ENCODE results near the gene EIF3B. TPM values are rescaled to one million over a fixed set of nuclear protein-coding genes. Genes with fewer than 3 reads are reported as not detected.
A peak's percentile ranks its signal among the peaks of the same experiment; 100 is the strongest.

Gene EIF3B
- total and polyA plus RNA-seq, 12 donors: 48.6 to 102 (median 68.2) TPM

DNA sequence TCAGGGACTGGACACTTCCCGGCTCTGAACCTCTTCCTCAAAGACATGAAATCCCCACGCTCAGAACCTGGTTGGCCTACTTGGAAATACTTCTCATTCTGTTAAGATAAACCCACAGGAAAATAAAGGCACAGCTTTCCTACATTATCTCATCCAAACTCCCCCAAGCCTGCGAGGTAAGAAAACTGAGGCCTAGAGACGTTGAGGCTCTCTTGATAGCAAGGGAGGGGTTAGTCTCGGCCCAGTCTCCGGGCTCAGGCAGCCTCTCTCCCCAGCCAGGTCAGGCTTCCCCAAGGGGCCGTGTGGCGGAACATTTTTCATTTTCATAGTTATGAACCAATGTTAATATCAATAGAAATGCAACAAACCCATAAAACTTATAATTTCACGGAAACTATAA, 4.6 kb upstream of the EIF3B start:
- no peaks in the 10 kb centered on the region for H3K36me3 ChIP-seq
- no peak overlapping the region for H3K27ac ChIP-seq
- ATAC-seq (no peak), DNase-seq (no peak)
- H3K4me3 ChIP-seq: no peak overlapping the region
- intact Hi-C loops (cut with DNase I): loop anchor here in 5 of 10 donors (5.0 to 10.0 kb wide), 6 partner anchors 52 to 778 kb away; partner anchors contain the start of genes PSMG3 (in 2 of the 5), CHST12 (in 1 of the 5) and MAD1L1 (in 1 of the 5)
- peaks cover 0 to 16% (median 7%) of the 10 kb centered on the region in 9 donors for H3K4me1 ChIP-seq
- no peaks in the 10 kb centered on the region for H3K27me3 ChIP-seq
- 85 to 89% methylated on average over 9 of the region's 9 CpGs for WGBS, 2 donors
- TF ChIP-seq, protein P1, sequence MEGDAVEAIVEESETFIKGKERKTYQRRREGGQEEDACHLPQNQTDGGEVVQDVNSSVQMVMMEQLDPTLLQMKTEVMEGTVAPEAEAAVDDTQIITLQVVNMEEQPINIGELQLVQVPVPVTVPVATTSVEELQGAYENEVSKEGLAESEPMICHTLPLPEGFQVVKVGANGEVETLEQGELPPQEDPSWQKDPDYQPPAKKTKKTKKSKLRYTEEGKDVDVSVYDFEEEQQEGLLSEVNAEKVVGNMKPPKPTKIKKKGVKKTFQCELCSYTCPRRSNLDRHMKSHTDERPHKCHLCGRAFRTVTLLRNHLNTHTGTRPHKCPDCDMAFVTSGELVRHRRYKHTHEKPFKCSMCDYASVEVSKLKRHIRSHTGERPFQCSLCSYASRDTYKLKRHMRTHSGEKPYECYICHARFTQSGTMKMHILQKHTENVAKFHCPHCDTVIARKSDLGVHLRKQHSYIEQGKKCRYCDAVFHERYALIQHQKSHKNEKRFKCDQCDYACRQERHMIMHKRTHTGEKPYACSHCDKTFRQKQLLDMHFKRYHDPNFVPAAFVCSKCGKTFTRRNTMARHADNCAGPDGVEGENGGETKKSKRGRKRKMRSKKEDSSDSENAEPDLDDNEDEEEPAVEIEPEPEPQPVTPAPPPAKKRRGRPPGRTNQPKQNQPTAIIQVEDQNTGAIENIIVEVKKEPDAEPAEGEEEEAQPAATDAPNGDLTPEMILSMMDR (IDR thresholded peaks at IDR 0.05): no peak
- H3K9me3 ChIP-seq: no peaks in the 10 kb centered on the region

DNA sequence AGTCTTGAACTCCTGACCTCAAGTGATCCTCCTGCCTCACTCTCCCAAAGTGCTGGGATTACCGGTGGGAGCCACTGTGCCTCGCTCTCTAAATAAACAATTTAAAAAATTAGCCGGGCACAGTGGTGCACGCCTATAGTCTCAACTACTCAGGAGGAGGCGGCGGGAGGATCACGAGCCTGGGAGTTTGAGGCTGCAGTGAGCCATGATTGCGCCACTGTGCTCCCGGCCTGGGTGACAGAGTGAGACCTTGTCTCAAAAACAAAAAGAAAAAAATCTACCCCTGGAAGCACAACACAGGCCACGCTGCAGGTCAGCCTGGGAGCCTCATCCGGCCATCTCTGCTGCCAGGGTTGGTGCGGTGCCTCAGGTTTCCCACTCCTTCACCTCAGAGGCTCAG, 3.8 kb upstream of the EIF3B start:
- H3K36me3 ChIP-seq: no peaks in the 10 kb centered on the region
- H3K4me3 ChIP-seq: no peak overlapping the region
- no peaks in the 10 kb centered on the region for H3K27me3 ChIP-seq
- ATAC-seq (no peak), DNase-seq (no peak)
- no peak overlapping the region for H3K27ac ChIP-seq
- TF ChIP-seq, protein P1 (IDR thresholded peaks at IDR 0.05): no peak
- peaks cover 0 to 23% (median 13%) of the 10 kb centered on the region in 9 donors for H3K4me1 ChIP-seq
- no peaks in the 10 kb centered on the region for H3K9me3 ChIP-seq
- intact Hi-C loops (cut with DNase I): loop anchor here in 5 of 10 donors (5.0 to 10.0 kb wide), 6 partner anchors 51 to 779 kb away; partner anchors contain the start of genes PSMG3 (in 2 of the 5), CHST12 (in 1 of the 5) and MAD1L1 (in 1 of the 5)
- 96% methylated on average over 12 of the region's 12 CpGs for WGBS, 2 donors

DNA sequence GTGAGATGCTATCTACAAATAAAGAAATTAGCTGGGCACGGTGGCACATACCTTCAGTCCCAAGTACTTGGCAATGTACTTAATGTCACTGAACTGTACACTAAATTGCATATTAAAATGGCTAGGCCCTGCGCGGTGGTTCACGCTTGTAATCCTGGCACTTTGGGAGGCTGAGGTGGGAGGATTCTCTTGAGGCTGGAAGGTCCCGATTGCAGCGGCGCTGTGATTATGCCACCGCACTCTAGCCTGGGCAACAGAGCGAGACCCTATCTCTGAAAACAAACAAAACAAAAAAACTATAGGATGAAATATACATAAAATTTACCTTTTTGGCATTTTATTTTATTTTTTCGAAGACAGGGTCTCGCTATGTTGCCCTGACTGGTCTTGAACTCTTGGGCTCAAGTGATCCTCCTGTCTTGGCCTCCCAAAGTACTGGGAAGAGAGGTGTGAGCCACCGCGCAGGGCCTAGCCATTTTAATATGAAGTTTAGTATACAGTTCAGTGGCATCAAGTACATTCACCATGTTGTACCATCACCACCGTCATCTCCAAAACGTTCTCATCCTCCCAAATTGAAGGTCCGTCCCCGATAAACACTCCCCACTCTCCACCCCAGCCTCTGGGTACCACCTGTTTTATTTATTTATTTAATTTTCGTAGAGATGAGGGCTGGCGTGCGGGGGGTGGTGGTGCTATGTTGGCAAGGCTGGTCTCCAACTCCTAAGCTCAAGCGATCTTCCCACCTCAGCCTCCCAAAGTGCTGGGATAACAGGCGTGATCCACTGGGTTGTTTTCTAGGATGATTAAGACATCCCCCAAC, 1.3 kb upstream of the EIF3B start:
- Histone ChIP-seq H3K4me1 (peaks cover 6 to 41% (median 34%) of the 10 kb centered on the region in 9 donors), H3K9me3 (no peaks in the 10 kb centered on the region), H3K27me3 (no peaks in the 10 kb centered on the region), H3K36me3 (peaks cover 0 to 18% (median 0%) of the 10 kb centered on the region in 9 donors), H3K27ac (peak overlapping the region in 9 of 10 donors; percentile 97 to 100 (median 99)), H3K4me3 (peak overlapping the region; percentile 88 to 100 (median 98))
- DNase-seq (no peak), ATAC-seq (peak in 1 of 8 donors; percentile 1)
- 53 to 58% methylated on average over 22 of the region's 22 CpGs for WGBS, 2 donors
- intact Hi-C loops (cut with DNase I): loop anchor here in 5 of 10 donors (5.0 to 10.0 kb wide), 6 partner anchors 49 to 781 kb away; partner anchors contain the start of genes PSMG3 (in 2 of the 5), CHST12 (in 1 of the 5) and MAD1L1 (in 1 of the 5)
- TF ChIP-seq, protein P1 (IDR thresholded peaks at IDR 0.05): no peak

DNA sequence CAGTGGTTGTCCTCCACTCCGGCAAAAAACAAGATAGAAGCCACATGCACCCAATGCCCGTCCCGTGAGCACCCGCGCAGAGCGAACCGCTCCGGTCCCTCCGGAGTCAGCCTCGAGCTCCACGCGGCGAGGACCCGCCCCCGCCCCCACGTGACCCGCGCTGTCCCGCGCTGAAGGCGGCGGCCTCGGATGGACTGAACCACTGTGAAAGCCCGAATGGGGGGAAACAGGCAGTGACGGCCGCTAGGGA, 766 bp upstream of the EIF3B start:
- Histone ChIP-seq H3K27ac (peak overlapping the region; percentile 97 to 100 (median 99)), H3K4me3 (peak overlapping the region; percentile 88 to 100 (median 98)), H3K9me3 (no peaks in the 10 kb centered on the region), H3K36me3 (peaks cover 0 to 24% (median 4%) of the 10 kb centered on the region in 9 donors), H3K4me1 (peaks cover 6 to 46% (median 40%) of the 10 kb centered on the region in 9 donors), H3K27me3 (no peaks in the 10 kb centered on the region)
- ATAC-seq (peak; percentile 89 to 96 (median 93)), DNase-seq (peak; percentile 89 to 90)
- TF ChIP-seq, protein P1 (IDR thresholded peaks at IDR 0.05): no peak
- 0% methylated on average over 26 of the region's 26 CpGs for WGBS, 2 donors
- intact Hi-C loops (cut with DNase I): loop anchor here in 5 of 10 donors (5.0 to 10.0 kb wide), 6 partner anchors 48 to 782 kb away; partner anchors contain the start of genes PSMG3 (in 2 of the 5), CHST12 (in 1 of the 5) and MAD1L1 (in 1 of the 5)

Measured in heart right ventricle (tissue), 16 donors.